Measurements from ENCODE around the gene CCDC17.

- no peak for TF ChIP-seq POLR2A (IDR thresholded peaks at IDR 0.05; ENCODE audit: extremely low read depth, insufficient read length)
- TF ChIP-seq, protein P1, sequence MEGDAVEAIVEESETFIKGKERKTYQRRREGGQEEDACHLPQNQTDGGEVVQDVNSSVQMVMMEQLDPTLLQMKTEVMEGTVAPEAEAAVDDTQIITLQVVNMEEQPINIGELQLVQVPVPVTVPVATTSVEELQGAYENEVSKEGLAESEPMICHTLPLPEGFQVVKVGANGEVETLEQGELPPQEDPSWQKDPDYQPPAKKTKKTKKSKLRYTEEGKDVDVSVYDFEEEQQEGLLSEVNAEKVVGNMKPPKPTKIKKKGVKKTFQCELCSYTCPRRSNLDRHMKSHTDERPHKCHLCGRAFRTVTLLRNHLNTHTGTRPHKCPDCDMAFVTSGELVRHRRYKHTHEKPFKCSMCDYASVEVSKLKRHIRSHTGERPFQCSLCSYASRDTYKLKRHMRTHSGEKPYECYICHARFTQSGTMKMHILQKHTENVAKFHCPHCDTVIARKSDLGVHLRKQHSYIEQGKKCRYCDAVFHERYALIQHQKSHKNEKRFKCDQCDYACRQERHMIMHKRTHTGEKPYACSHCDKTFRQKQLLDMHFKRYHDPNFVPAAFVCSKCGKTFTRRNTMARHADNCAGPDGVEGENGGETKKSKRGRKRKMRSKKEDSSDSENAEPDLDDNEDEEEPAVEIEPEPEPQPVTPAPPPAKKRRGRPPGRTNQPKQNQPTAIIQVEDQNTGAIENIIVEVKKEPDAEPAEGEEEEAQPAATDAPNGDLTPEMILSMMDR (IDR thresholded peaks at IDR 0.05; ENCODE audit: low read depth, low read length): no peak
Measured at GRCh38 chr1:45586769-45587168, 37.1 kb downstream of the CCDC17 start.
